K562 (cell line): ENCODE results near the gene ANAPC16. TPM values are rescaled to one million over a fixed set of nuclear protein-coding genes. Genes with fewer than 3 reads are reported as not detected.

Source experiments
- ELF2 ChIP-seq: fragments of 250-450 bp; sonication (Bioruptor Pico); IDR thresholded peaks from 2 replicates; pipeline ENCODE4 v1.5.0; 2021; ENCODE audit warnings: mild to moderate bottlenecking
- FOXP1 ChIP-seq: sonication (generic); formaldehyde crosslinking; IDR thresholded peaks from 2 replicates; pipeline ENCODE4 v1.8.0; 2022; ENCODE audit warnings: mild to moderate bottlenecking, missing genetic modification reagents
- GMEB1 ChIP-seq: fragments of 250-450 bp; sonication (Bioruptor Pico); IDR thresholded peaks from 2 replicates; pipeline ENCODE4 v1.4.0; 2020; ENCODE audit warnings: mild to moderate bottlenecking
- LARP7 ChIP-seq: fragments of 450-650 bp; IDR thresholded peaks from 2 replicates; pipeline ENCODE4 v1.6.1; 2016
- NFXL1 ChIP-seq: fragments of 450-650 bp; formaldehyde crosslinking; IDR thresholded peaks from 2 replicates; pipeline ENCODE4 v1.4.0; 2021; ENCODE audit warnings: mild to moderate bottlenecking
- PHB ChIP-seq: fragments of 250-450 bp; sonication (Bioruptor Pico); IDR thresholded peaks from 2 replicates; pipeline ENCODE4 v1.5.0; 2021
- PREB ChIP-seq: sonication (generic); formaldehyde crosslinking; IDR thresholded peaks from 2 replicates; pipeline ENCODE4 v1.8.1; 2023; ENCODE audit warnings: mild to moderate bottlenecking, missing genetic modification reagents
- REST ChIP-seq, 2 experiments: fragments of 450-650 bp; formaldehyde crosslinking in 1 of 2; IDR thresholded peaks; 2 replicates each; pipeline versions ENCODE4 v1.4.0 to v1.6.1; 2014 to 2020; ENCODE audit warnings: mild to moderate bottlenecking in 2 of 2, borderline replicate concordance in 1 of 2, low read depth in 1 of 2
- SETDB1 ChIP-seq: IDR thresholded peaks from one replicate; pipeline ENCODE4 v1.6.1; 2012; ENCODE audit warnings: low read length, control low read depth, inconsistent platforms
- SMAD4 ChIP-seq: fragments of 250-450 bp; sonication (Bioruptor Pico); conservative IDR thresholded peaks from 2 replicates; pipeline ENCODE4 v1.8.0; 2021; ENCODE audit warnings: inconsistent platforms, mild to moderate bottlenecking, moderate library complexity
- SUPT5H ChIP-seq: fragments of 450-650 bp; IDR thresholded peaks from 2 replicates; pipeline ENCODE4 v1.6.1; 2016
- TEAD4 ChIP-seq, 2 experiments: sonication (generic) in 1 of 2; formaldehyde crosslinking in 1 of 2; IDR thresholded peaks; 2 replicates each; pipeline versions ENCODE4 v1.6.1 to v1.8.0; 2012 to 2022; ENCODE audit warnings: borderline replicate concordance in 1 of 2, inconsistent platforms in 1 of 2, low read length in 1 of 2, mild to moderate bottlenecking in 1 of 2, missing genetic modification reagents in 1 of 2
- ZFP1 ChIP-seq: fragments of 450-650 bp; formaldehyde crosslinking; IDR thresholded peaks from 2 replicates; pipeline ENCODE4 v1.4.0; 2020; ENCODE audit warnings: mild to moderate bottlenecking, mixed read lengths
- ZNF41 ChIP-seq: fragments of 250-450 bp; sonication (Bioruptor Pico); conservative IDR thresholded peaks from 2 replicates; pipeline ENCODE4 v1.4.0; 2020; ENCODE audit warnings: mild to moderate bottlenecking
- ZNF79 ChIP-seq: fragments of 250-450 bp; sonication (Bioruptor Pico); IDR thresholded peaks from 2 replicates; pipeline ENCODE4 v1.4.0; 2020; ENCODE audit warnings: low read depth, mild to moderate bottlenecking, moderate library complexity
- polyA plus RNA-seq, 8 experiments: library from polyadenylated mRNA; depleted of rRNA in 4 of 8; stranded (reverse) in 5 of 8; unstranded in 3 of 8; fragments of >200 nt; fragmentation: Nextera tagmentation in 2 of 8; fragmentation: Illumina TruSeq in 1 of 8; extraction: Ambion mirVana in 2 of 8; extraction: Trizol in 1 of 8; gene quantifications; 2 replicates each; pipeline versions ENCODE4 v1.2.1 to v1.2.3, GENCODE V29; 2011 to 2014; ENCODE audit warnings: inconsistent platforms in 1 of 8, missing spikeins in 1 of 8
- total RNA-seq, 7 experiments: library from RNA; depleted of rRNA in 6 of 7; stranded (reverse); fragments of >200 nt in 6 of 7; fragmentation: Illumina TruSeq in 2 of 7; extraction: Trizol in 2 of 7; gene quantifications; 2 replicates each; pipeline versions ENCODE4 v1.2.1 to v1.2.3, GENCODE V29; 2011 to 2021; ENCODE audit warnings: low replicate concordance in 1 of 7

Gene ANAPC16
- total and polyA plus RNA-seq, 9 of the 15 experiments (the other 6 are each of a cell fraction or from before 2014, with no cell fraction given), result 42.6 to 208 (median 108) TPM

GRCh38 chr10:72260239-72260975 lies 44.6 kb downstream of the ANAPC16 start (continued):
- TF ChIP-seq REST (IDR thresholded peaks at IDR 0.05; ENCODE audit: borderline replicate concordance), result no peak
- peak; percentile 76 for TF ChIP-seq REST (CRISPR knock-in tag; IDR thresholded peaks at IDR 0.05; ENCODE audit: low read depth)
- TF ChIP-seq TEAD4 (IDR thresholded peaks at IDR 0.05; ENCODE audit: low read length), result peak; percentile 62
- TF ChIP-seq TEAD4 (CRISPR knock-in tag; IDR thresholded peaks at IDR 0.05; ENCODE audit: borderline replicate concordance), result no peak
- TF ChIP-seq LARP7, result 0 out of 2 replicates have a peak, but pooled peaks have one; percentile 13
- TF ChIP-seq SETDB1, result no peak
- peak; percentile 46; the same call in 1 of the 2 replicates for TF ChIP-seq ZNF79 (CRISPR knock-in tag)
- no peak; the same call in none of the 2 replicates for TF ChIP-seq SMAD4
- TF ChIP-seq ZFP1, result 0 out of 2 replicates have a peak, but pooled peaks have one; percentile 49
- peak; percentile 56; the same call in 1 of the 2 replicates for TF ChIP-seq ELF2 (CRISPR knock-in tag)
- TF ChIP-seq PREB (CRISPR knock-in tag), result 0 out of 2 replicates have a peak, but pooled peaks have one; percentile 75
- peak; percentile 66; the same call in 1 of the 2 replicates for TF ChIP-seq FOXP1 (CRISPR knock-in tag)
- TF ChIP-seq PHB (CRISPR knock-in tag), result no peak
- peak; percentile 44; the same call in 1 of the 2 replicates for TF ChIP-seq SUPT5H
- 0 out of 2 replicates have a peak, but pooled peaks have one; percentile 26 for TF ChIP-seq NFXL1 (CRISPR knock-in tag)
- peak; percentile 74; the same call in 1 of the 2 replicates for TF ChIP-seq ZNF41
- TF ChIP-seq GMEB1, result peak; percentile 61
